ENCODE data around the gene MMP17. TPM values are rescaled to one million over a fixed set of nuclear protein-coding genes. Genes with fewer than 3 reads are reported as not detected.

Gene MMP17
- total RNA-seq, 1 experiment from 2014 or later: 30.2 TPM

GRCh38 chr12:131848753-131849152, 20.6 kb downstream of the MMP17 start:
- H3K9me2 ChIP-seq (replicated peaks; ENCODE audit: low read length): no peaks in the 10 kb centered on the region
- H3F3A ChIP-seq (ENCODE audit: low read length, unreplicated experiment): peaks cover 3% of the 10 kb centered on the region
- no peaks in the 10 kb centered on the region for H3K9me3 ChIP-seq (ENCODE audit: low read length)
- TF ChIP-seq, protein P1, sequence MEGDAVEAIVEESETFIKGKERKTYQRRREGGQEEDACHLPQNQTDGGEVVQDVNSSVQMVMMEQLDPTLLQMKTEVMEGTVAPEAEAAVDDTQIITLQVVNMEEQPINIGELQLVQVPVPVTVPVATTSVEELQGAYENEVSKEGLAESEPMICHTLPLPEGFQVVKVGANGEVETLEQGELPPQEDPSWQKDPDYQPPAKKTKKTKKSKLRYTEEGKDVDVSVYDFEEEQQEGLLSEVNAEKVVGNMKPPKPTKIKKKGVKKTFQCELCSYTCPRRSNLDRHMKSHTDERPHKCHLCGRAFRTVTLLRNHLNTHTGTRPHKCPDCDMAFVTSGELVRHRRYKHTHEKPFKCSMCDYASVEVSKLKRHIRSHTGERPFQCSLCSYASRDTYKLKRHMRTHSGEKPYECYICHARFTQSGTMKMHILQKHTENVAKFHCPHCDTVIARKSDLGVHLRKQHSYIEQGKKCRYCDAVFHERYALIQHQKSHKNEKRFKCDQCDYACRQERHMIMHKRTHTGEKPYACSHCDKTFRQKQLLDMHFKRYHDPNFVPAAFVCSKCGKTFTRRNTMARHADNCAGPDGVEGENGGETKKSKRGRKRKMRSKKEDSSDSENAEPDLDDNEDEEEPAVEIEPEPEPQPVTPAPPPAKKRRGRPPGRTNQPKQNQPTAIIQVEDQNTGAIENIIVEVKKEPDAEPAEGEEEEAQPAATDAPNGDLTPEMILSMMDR (conservative IDR thresholded peaks at IDR 0.05; ENCODE audit: low read depth, low read length): no peak
- no peak for TF ChIP-seq EZH2 (IDR thresholded peaks at IDR 0.05; ENCODE audit: low read length, unreplicated experiment)
- no peak for TF ChIP-seq EZH2phosphoT487 (IDR thresholded peaks at IDR 0.05; ENCODE audit: borderline replicate concordance, low read length)
- peaks cover 5% of the 10 kb centered on the region; the same call in 1 of the 2 replicates for H3K4me1 ChIP-seq (ENCODE audit: insufficient read depth, low read length)
- no peaks in the 10 kb centered on the region for H3K36me3 ChIP-seq (ENCODE audit: low read depth, low read length)
- H4K20me1 ChIP-seq (ENCODE audit: low read length): no peaks in the 10 kb centered on the region
- no peak overlapping the region for H3K27ac ChIP-seq (ENCODE audit: low read length)
- BruUV-seq (replicated peaks): no TSS peak
- H3K79me2 ChIP-seq (ENCODE audit: low read length): no peaks in the 10 kb centered on the region
- no peak overlapping the region for H3K4me2 ChIP-seq (ENCODE audit: low read length)
- DNase-seq: no peak
- ChIA-PET POLR2A (ENCODE audit: unreplicated experiment) (no interaction called here), CTCF (no interaction called here)
- no peak overlapping the region for H3K4me3 ChIP-seq (ENCODE audit: low read length)
- no peak overlapping the region for H2AFZ ChIP-seq (ENCODE audit: low read length)
- intact Hi-C loops (cut with micrococcal nuclease): no loop called here
- H3K27me3 ChIP-seq (ENCODE audit: low read length): no peaks in the 10 kb centered on the region
- no peak overlapping the region for H3K9ac ChIP-seq (ENCODE audit: low read length)
- ATAC-seq: no peak

DNA sequence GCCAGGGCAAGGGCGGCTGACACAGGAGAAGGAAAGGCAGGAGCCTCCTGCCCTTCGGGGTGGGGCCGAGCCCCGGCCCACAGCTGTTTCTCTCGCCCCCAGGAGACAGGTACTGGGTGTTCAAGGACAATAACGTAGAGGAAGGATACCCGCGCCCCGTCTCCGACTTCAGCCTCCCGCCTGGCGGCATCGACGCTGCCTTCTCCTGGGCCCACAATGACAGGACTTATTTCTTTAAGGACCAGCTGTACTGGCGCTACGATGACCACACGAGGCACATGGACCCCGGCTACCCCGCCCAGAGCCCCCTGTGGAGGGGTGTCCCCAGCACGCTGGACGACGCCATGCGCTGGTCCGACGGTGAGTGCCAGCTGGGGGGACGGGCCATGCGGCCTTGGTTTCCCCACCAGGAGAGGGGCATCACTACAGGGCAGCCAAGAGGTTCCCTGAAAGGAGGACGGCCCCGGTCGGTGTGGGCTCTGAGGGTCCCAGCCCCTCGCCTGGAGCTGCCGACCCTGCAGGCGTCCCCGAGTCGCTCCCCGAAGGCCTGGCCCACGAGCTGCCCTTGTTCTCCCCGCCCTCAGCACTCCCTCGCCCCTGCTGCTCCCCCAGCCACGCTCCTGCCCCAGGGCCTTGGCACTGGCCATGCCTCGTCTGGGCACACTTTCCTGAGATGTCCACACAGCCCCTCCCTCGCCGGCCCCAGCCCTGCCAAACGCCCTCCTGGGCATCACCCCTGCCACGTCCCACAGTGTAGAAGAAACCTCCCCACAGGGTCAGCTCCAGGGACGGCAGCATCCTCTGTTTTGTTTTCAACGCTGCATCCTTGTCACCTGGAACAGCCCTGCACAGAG, 21.7 kb downstream of the MMP17 start:
- DNase-seq (no peak), ATAC-seq (no peak)
- Histone ChIP-seq H4K20me1 (ENCODE audit: low read length) (no peaks in the 10 kb centered on the region), H3K4me3 (ENCODE audit: low read length) (no peak overlapping the region), H3K9ac (ENCODE audit: low read length) (no peak overlapping the region), H3K9me2 (replicated peaks; ENCODE audit: low read length) (no peaks in the 10 kb centered on the region), H2AFZ (ENCODE audit: low read length) (no peak overlapping the region), H3K27me3 (ENCODE audit: low read length) (no peaks in the 10 kb centered on the region), H3K27ac (ENCODE audit: low read length) (no peak overlapping the region), H3K9me3 (ENCODE audit: low read length) (no peaks in the 10 kb centered on the region), H3K79me2 (ENCODE audit: low read length) (no peaks in the 10 kb centered on the region), H3K36me3 (ENCODE audit: low read depth, low read length) (no peaks in the 10 kb centered on the region), H3F3A (ENCODE audit: low read length, unreplicated experiment) (peaks cover 3% of the 10 kb centered on the region), H3K4me1 (ENCODE audit: insufficient read depth, low read length) (peaks cover 5% of the 10 kb centered on the region; the same call in 1 of the 2 replicates), H3K4me2 (ENCODE audit: low read length) (no peak overlapping the region)
- ChIA-PET POLR2A (ENCODE audit: unreplicated experiment) (no interaction called here), CTCF (no interaction called here)
- TF ChIP-seq, protein P1 (conservative IDR thresholded peaks at IDR 0.05; ENCODE audit: low read depth, low read length): no peak
- TF ChIP-seq EZH2 (IDR thresholded peaks at IDR 0.05; ENCODE audit: low read length, unreplicated experiment) (no peak), EZH2phosphoT487 (IDR thresholded peaks at IDR 0.05; ENCODE audit: borderline replicate concordance, low read length) (no peak)
- intact Hi-C loops (cut with micrococcal nuclease): no loop called here
- BruUV-seq (replicated peaks): no TSS peak
